GM18870 (cell line): ENCODE results near the gene CFAP221.
"Not testable (repeated sequence)": the region's sequence is repeated elsewhere in the genome, so short reads cannot be mapped to it uniquely, and the experiment has no call there.

ENCODE experiments used
- ATAC-seq: cut with Tn5 transposase; IDR thresholded peaks from one replicate; pipeline ENCODE4 v1.9.1; 2021; ENCODE audit warnings: moderate library complexity; ENCODE audit not compliant: unreplicated experiment

CFAP221 gene

DNA sequence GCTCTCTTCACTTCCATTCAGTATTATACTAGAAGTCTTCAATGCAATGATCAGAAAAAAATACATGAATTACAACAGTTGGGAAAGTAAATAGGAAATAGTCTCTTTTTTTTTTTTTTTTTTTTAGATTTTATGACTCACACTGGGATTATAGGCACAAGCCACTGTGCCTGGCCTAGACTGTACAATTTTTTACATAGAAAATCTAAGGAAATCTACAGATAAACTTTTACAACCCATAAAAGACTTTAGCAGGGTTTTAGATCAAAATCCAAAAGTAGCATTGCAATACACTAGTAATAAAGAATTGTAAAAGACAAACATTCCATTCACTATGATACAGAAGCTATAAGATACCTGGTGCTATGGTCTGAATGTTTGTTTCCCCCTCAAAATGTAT lies 39.0 kb downstream of the CFAP221 start:
- ATAC-seq: no peak

DNA sequence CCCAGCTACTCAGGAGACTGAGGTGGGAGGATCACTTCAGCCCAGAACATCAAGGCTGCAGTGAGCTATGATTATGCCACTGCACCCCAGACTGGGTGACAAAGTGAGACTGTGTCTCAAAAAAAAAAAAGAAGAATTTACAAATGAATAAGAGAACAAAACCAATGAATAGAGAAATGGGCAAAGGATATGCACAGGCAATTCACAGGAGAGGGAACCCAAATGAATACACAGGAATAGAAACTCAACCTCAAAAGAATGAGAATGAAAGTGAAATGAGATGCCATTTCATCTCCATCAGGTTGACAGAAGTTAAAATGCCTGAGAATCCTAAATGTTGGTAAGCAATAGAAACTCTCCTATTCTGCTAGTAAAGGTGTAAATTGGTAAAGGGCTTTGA lies 40.2 kb downstream of the CFAP221 start:
- no peak for ATAC-seq

DNA sequence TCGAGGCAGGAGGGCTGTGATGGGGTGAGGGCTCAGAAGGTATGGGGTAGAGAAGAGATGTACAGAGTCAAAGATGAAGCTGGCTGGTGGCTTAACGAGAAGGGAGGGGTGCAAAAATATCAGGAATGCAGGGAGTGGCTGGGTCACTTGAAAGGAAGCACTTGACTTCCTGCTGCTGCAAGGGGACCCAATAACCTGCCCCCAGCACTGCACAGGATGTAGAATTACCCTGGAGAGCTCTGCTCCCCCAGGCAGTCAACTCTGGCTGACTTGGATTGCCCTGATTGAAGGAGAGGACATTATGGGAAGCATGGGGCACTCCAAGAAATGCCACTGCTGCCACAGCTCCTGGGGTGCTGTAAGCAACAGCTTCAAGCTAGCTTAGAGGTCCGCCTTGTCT lies 41.8 kb downstream of the CFAP221 start:
- no peak for ATAC-seq

DNA sequence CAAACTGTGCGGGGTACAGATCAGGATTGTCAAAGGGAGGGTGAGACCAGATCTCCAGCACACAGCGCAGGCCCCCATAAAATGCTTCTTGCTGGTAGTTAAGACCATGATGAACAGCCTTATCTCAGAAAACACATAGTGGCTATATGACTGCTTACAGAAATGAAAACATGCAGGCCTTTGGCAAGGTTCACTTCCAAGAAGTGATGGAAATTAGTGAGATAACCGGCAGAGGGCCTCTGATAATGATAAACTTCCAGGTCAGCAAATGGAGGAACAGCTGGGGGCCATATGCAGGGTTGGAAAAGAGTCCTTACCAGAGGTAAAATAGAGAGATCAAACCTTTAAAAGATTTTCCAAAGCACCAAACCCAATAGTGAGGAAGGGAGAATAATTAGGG lies 46.6 kb downstream of the CFAP221 start:
- no peak for ATAC-seq

DNA sequence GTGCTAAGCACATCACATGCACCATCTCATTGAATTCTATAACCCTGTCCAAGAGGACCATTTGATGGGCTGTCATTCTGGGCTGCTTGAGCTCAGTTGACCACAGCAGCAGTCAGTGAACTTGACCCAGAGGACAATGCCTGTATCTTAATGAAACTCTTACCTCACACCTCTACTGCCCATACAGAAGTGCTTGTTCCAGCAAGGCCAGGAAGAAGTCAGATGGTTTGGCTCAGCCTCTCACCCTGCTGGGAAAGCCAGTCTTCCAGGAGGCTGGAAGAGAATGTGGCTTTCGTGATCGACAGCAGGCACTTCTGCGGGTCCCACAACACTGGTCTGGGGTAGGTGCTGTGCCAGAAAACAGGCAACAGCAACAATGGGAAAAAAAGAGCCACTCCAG lies 47.3 kb downstream of the CFAP221 start:
- no peak for ATAC-seq

DNA sequence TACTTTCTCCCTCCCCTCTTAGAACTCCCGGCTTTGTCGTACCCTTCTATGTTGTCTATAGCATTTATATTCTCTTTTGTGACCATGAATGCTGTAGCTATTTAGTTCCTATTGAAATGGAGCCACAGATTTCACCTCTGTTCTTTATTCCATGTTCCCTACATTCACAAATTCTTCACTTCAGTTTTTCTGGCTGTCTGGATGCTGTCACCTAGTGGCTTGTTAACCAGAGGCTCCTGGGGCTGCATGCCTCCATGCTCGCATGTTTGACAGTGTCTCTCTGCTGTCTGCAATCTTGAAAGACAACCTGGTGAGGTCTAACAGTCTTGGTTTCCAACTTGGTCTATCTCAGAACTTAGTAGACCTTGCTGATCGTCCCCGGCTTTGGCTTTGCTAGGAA lies 48.2 kb downstream of the CFAP221 start:
- ATAC-seq: no peak

DNA sequence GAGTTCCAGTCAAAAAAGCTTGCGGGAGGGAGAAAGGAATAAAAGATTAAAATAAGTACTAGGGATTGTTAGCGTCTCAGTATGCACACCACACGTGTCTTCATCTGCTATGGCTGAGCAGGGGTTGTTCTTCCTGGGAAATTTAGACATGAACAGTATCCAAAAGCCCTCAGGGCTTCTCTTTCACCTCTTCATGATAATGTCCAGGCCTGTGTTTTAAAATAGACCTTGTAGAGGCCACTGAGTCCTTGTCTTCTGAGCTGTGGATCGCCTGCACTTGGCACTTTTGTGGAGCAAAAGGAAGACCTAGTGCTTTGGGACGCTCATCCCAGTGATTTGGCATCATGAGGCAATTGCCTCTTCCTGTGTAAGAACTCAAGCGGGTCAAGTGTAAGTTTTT lies 52.4 kb downstream of the CFAP221 start:
- ATAC-seq: no peak

DNA sequence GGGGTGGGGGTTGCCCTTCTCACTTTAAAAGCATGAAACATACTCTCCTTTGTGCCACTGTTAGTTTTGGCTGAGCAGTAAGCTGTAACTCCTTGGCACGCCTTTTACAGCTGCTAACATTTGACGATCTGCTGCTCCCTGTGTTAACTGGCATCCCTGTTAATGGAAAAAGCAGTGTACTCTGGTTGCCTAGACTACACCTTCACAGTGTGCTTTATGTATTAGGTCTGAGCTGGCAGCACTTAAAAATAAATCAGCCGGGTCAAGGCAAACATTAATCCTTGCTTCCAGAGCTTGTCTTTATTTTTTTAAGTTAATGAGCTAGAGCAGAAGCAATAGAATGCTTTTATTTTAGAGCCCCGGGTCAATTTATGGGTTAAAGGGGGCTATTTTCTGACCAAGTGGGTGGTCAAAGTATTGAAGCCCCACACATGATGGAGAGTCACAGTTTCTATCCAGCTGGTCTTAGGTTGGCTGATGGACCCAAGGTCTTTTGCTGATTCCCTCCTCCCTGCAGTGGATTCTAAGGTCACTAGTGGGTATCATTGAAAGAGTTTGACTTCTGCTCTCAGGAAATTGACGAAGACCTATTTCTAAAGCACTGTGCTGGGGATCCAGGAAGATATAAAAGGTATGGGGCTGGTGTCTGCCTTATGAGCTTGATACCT lies 54.5 kb downstream of the CFAP221 start:
- ATAC-seq: no peak

DNA sequence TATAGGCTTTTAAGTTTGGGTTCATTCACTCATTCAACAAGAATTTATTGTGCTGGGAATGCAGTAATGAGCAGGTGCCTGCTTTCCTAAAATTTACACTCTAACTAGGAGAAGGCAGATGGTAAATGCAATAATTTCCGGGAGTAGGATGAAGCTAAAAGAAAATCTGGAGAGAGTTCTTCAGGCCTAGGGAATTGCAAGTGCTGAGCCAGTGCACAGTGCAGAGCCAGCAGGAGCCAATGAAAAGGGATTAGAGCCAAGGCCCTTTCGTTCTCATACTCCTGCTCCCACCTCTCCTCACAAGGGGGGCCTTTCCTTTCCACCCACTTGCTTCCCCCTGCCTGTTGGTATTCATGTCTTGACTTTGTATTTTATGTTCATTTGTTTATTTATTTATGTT lies 55.1 kb downstream of the CFAP221 start:
- ATAC-seq: no peak

DNA sequence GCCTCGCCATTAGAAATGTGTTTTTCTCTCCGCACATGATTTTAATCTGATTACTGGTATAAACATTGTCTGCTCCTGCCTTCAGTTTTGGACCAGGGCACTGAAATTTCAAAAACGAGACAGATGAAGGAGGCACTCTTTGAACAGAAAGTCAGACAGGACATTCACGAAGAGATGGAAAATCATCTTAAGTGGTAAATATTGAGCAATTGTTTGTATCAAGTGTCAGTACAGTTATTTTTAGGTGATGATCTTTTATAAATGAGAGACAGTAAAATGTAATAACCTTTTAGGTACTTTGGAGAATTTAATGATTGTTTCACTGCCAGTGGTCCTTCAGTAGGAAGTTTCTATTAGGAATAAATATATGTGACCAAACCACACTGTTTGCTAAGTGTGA lies 60.8 kb downstream of the CFAP221 start:
- no peak for ATAC-seq

DNA sequence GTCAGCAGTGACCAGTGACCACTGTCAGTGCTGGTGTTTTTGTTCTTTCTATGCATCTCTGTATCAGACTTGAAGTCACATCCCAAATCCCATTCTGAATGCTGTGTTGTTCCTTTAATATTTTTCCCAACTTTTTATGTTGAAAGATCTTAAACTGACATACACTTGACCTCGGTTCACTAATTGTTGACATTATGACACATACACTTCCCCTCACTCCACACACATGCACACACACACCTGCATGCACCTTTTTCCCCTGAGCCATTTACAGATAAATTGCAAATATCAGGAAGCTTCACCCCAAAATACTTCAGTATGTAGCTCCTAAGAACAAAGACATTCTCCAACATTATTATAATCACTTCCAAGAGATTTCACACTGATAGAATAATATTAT lies 62.4 kb downstream of the CFAP221 start:
- ATAC-seq: no peak

DNA sequence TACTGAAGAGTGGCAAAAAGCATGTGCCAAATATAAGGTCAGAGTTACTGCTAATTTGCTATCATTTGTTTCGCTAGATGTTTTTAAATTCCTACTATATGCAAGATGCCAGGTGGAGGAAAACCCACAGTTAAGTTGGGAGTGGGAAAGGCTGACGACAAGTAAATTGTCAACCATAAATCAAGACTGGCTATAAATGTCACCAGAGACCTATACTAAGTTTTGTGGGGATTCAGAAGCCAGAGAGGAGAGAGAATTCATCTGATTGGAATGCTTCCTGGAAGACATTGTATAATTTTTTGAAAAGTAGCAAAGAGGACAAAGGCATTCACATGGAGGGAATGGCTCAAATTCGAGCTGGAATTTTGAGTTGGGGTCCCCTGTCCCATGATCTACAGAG lies 64.3 kb downstream of the CFAP221 start:
- ATAC-seq: no peak

DNA sequence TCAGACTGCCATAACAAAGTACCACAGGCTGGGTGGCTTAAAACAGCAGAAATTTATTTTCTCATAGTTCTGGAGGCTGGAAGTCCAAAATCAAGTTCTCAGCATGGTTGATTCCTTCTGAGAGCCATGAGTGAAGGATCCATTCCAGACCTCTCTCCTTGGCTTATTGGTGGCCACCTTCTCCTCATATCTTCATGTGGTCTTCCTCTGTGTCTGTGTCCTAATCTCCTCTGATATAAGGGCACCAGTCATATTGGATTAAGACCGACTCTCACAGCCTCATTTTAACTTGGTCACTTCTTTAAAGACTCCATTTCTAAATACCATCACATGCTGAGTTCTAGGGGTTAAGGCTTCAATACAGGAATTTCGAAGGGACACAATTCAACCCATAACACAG lies 65.1 kb downstream of the CFAP221 start:
- no peak for ATAC-seq

DNA sequence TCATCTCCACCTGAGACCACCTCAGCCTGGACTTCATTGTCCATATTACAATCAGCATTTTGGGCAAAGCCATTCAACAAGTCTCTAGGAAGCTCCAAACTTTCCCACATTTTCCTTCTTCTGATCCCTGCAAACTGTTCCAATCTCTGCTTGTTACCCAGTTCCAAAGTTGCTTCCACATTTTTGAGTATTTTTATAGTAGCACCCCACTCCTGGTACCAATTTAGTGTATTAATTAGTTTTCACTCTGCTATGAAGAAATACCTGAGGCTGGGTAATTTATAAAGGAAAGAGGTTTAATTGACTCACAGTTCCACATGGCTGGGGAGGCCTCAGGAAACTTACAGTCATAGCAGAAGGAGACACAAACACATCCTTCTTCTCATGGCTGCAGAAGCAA lies 69.9 kb downstream of the CFAP221 start:
- not testable (repeated sequence) for ATAC-seq

DNA sequence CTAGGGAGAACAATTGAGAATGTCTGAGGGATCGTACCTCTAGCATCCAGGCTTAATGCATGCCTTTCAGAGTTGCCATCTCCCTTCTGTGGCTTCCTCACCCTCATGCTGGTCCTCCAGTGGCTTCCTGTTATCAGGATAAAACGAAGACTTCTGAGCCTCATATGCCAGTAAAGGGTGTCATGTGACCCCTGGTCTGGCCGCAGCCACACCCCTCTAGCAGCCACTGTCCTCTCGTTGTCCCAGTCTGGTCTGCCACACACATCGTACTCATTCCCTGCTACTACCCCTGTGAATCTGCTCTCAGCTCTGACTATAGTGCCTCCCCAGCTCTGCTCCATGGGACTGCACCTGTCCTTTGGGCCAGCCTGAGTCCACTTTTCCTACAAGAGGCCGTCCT lies 72.2 kb downstream of the CFAP221 start:
- ATAC-seq: no peak

DNA sequence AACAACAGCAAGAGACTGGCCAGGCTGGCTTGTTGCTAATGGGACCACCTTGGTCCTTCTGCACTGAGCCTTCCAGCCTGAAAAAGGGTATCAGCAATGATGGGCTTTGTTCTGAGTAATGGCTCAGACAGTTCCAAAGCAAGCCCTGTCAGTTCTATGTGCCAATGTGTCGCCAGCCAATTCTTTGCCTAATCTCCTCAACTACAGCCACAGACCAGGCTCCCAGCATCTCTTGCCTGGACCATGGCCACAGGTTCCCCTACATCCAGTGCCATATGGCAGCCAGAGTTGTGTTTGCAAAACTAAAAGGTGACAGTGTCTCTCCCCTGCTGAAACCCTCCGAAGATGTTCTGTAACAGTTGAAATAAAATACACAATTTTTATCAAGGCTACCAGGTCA lies 73.2 kb downstream of the CFAP221 start:
- ATAC-seq: no peak

DNA sequence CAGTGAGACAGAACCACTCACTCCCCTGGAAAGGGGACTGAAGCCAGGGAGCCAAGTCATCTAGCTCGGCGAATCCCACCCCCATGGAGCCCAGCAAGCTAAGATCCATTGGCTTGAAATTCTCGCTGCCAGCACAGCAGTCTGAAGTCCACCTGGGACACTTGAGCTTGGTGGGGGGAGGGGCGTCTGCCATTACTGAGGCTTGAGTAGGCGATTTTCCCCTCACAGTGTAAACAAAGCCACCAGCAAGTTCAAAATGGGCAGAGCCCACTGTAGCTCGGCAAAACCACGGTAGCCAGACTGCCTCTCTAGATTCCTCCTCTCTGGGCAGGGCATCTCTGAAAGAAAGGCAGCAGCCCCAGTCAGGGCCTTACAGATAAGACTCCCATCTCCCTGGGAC lies 74.5 kb downstream of the CFAP221 start:
- ATAC-seq: not testable (repeated sequence)

DNA sequence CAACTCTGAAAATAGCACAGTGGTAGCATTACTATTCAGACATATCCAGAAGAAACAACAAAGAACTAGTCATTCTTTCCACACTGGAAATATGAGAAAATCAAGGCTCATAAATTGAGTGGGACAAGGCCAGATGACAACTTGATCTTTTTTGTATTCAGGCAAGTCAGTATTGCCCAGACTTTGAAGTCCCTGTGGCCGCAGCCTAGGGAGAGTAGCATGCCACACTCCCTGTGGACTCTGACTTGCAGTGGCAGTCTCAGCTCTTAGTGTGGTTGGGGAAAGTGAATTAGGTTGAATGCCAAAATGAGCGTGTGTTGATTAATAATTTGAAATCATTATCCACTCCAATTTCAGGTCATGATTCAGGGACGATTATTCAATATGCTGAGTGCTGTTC lies 81.0 kb downstream of the CFAP221 start:
- ATAC-seq: no peak

DNA sequence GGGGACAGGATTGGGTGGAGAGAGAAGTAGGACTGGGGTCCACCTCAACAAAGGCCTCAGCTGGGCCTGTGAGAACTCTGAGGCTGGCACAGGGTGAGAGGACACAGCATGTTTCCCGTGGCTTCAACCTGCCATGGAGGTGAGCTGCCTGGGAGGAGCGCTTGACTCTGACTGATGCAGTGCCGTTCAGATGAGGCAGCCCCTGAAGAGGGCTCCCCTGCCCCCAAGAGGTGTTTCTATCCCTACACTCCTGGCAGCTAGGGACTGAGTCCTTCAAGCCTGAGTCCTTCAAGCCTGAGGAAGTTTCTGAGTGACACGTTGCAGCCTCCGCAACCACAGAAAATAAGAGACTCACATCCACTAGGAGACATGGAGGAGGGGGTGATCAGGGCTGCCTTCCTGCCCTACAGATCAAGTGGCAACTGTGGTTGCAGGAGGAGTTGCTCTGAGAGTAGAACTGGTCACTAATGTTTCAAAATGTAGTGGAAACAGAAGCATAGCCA lies 85.1 kb downstream of the CFAP221 start:
- ATAC-seq: no peak

DNA sequence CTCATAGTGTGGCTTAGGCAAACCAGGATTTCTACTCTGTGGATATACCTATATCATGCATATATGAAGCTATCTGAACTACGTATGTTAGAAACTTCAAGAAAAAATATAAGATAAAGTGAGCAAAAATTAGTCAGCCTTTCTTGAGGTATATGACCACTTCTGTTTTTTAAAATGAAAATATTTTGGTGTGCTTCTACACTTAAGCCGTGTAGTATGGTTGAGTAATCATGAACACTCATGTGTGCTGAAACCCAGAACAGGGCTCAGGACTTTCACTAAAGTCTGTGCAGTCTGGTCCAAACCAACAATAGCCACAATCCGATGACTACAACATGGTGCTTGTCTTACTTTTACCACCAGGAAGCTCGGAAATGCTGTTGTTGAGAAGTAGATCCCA lies 85.9 kb downstream of the CFAP221 start:
- no peak for ATAC-seq

DNA sequence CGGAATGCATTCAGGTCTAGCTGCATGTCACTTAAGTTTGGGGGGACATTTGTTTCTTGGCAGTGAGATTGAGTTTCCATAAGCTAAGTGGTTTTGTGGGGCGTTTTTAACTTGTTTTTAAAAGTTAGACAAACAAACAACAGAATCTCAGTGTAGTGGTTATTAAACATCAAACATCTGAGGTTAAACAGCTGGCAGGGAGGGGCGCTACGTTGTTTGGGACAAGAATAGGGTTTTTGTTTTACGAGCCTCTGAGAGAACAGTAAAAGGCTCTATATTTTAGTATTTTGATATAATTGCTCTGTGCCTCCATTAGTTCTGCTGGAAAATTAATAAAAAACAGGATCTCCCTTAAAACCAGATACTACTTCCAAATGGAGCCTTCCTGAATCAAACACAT lies 93.1 kb downstream of the CFAP221 start:
- ATAC-seq: no peak

DNA sequence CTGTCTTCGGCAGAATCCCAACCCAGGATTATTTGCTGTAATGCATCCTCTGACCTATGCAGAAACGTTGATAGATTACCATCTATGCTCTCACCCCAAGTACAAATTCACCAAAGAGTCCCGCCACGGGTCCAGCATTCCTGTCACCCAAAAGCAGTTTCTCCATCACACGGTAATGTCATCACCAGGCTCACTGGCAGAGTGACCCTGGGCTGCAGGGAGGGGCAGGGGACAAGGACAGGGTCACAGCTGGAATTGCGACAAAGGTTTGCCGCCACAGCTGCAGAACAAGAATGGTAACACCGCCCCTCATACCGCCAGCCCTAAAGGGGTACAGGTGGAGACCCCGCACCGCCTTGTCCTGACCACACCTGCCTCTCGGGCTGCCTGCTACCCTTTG lies 94.0 kb downstream of the CFAP221 start:
- no peak for ATAC-seq
